Adrenal gland (tissue), 12 donors: ENCODE measurements around the gene PITRM1. TPM values are rescaled to one million over a fixed set of nuclear protein-coding genes. Genes with fewer than 3 reads are reported as not detected.
A peak's percentile ranks its signal among the peaks of the same experiment; 100 is the strongest.

Experiments used
- DNase-seq, 7 donors: peaks; one replicate each; pipeline ENCODE4 v3.0.0-alpha.2; 2019 to 2020
- H3K27ac ChIP-seq, 5 donors: fragments of 200-600 bp; sonication (generic) in 4 of 5; 1 replicate in 3 of 5; 2 replicates in 2 of 5; pipeline versions ENCODE4 v1.5.1 to v1.8.0; 2016 to 2020; ENCODE audit warnings: mild to moderate bottlenecking in 1 of 5
- H3K27me3 ChIP-seq: fragments of 200-600 bp; 2 replicates; pipeline ENCODE4 v1.8.0; 2021
- H3K36me3 ChIP-seq, 2 donors: fragments of 200-600 bp; replicated peaks in 1 of 2; 1 replicate in 1 of 2; 2 replicates in 1 of 2; pipeline versions ENCODE4 v1.5.1 to v1.8.0; 2018 to 2022
- H3K4me1 ChIP-seq, 2 donors: fragments of 200-600 bp; replicated peaks in 1 of 2; 1 replicate in 1 of 2; 2 replicates in 1 of 2; pipeline versions ENCODE4 v1.5.1 to v1.8.0; 2018 to 2021
- H3K4me3 ChIP-seq, 4 donors: fragments of 200-600 bp; sonication (generic) in 3 of 4; one replicate each; pipeline ENCODE4 v1.5.1; 2016 to 2018
- H3K9me3 ChIP-seq, 3 donors: fragments of 200-600 bp; sonication (generic) in 1 of 3; replicated peaks in 1 of 3; 1 replicate in 2 of 3; 2 replicates in 1 of 3; pipeline versions ENCODE4 v1.5.1 to v1.8.0; 2016 to 2021
- CTCF ChIP-seq, 6 experiments: fragments of 450-650 bp in 4 of 6; fragments of 200-600 bp in 2 of 6; sonication (generic) in 1 of 6; IDR thresholded peaks; 1 replicate in 5 of 6; 2 replicates in 1 of 6; pipeline versions ENCODE4 v1.5.1 to v1.8.0; 2016 to 2021; ENCODE audit warnings: antibody characterized with exemption in 6 of 6, mild to moderate bottlenecking in 2 of 6, moderate library complexity in 1 of 6
- POLR2A ChIP-seq, 2 donors: fragments of 450-650 bp; IDR thresholded peaks; one replicate each; pipeline ENCODE4 v1.6.1; 2017; ENCODE audit warnings: antibody characterized with exemption in 2 of 2, mild to moderate bottlenecking in 2 of 2, moderate library complexity in 1 of 2
- WGBS, 4 donors: extraction: QIAGEN DNeasy Blood & Tissue Kit in 2 of 4; methylation state at CpG; one replicate each; pipeline versions ENCODE4 v1.1.5 to v1.1.7; 2013 to 2017; 5-methylcytosine and 5-hydroxymethylcytosine counted together
- intact Hi-C, 2 donors: fragments of 100-400 bp; cut with DNase I; formaldehyde crosslinking; loops; one replicate each; pipeline versions ENCODE4 v1.14.1 to v1.15.0; 2022 to 2023
- polyA plus RNA-seq, 3 donors: library from polyadenylated mRNA; stranded (reverse); fragments of 200-250 nt in 2 of 3; fragments of 350-450 nt in 1 of 3; fragmentation: Illumina TruSeq in 1 of 3; extraction: RNeasy Lipid Tissue Mini Kit (QIAGEN cat#74804) in 1 of 3; gene quantifications; one replicate each; pipeline ENCODE4 v1.2.3, GENCODE V29; 2013 to 2014
- total RNA-seq, 9 donors: library from RNA; depleted of rRNA in 4 of 9; stranded (reverse); fragments of >200 nt in 4 of 9; fragments of 120-200 nt in 1 of 9; fragmentation: NEBNext Ultra II Directional in 1 of 9; extraction: Animal tissue kit (Norgen Biotek cat#: 25700) in 1 of 9; gene quantifications; one replicate each; pipeline versions ENCODE4 v1.1.0 to v1.2.4, GENCODE V29; 2013 to 2023
- donor health status: healthy with polysubstance abuse.
- donor health status: Bipolar disorder and iron deficiency.
- donor health status: DM: yes; HTN: yes; CAD: no.
- donor health status: DM: no; HTN: no; CAD: no.
- donor health status: DM: no; HTN: no; CAD: no.
- donor health status: DM: yes; HTN: yes; CAD: no.

PITRM1 gene
- total and polyA plus RNA-seq, 12 donors, result 83.0 to 204 (median 102) TPM

GRCh38 chr10:3129581-3130340 is 42.8 kb downstream of the PITRM1 start:
- no peak for DNase-seq
- TF ChIP-seq CTCF (IDR thresholded peaks at IDR 0.05), result no peak
- Histone ChIP-seq H3K27me3 (no peaks in the 10 kb centered on the region), H3K4me3 (no peak overlapping the region), H3K36me3 (peaks cover 0 to 9% of the 10 kb centered on the region in 2 donors), H3K4me1 (peaks cover 0 to 10% of the 10 kb centered on the region in 2 donors), H3K9me3 (no peaks in the 10 kb centered on the region), H3K27ac (no peak overlapping the region)
- intact Hi-C loops, result no loop called here
- WGBS, 4 donors, result 89 to 97% (median 95%) methylated on average over 14 to 40 of the region's 40 CpGs

- no peak for DNase-seq
- Histone ChIP-seq H3K36me3 (no peaks in the 10 kb centered on the region), H3K4me1 (peaks cover 0 to 10% of the 10 kb centered on the region in 2 donors), H3K27ac (no peak overlapping the region), H3K4me3 (no peak overlapping the region), H3K27me3 (no peaks in the 10 kb centered on the region), H3K9me3 (no peaks in the 10 kb centered on the region)
- no peak for TF ChIP-seq POLR2A (IDR thresholded peaks at IDR 0.05)
- intact Hi-C loops, result no loop called here
- 89 to 97% (median 94%) methylated on average over 18 to 24 of the region's 24 CpGs for WGBS, 4 donors
Observed at GRCh38 chr10:3128379-3129130, 44.0 kb downstream of the PITRM1 start.

DNA sequence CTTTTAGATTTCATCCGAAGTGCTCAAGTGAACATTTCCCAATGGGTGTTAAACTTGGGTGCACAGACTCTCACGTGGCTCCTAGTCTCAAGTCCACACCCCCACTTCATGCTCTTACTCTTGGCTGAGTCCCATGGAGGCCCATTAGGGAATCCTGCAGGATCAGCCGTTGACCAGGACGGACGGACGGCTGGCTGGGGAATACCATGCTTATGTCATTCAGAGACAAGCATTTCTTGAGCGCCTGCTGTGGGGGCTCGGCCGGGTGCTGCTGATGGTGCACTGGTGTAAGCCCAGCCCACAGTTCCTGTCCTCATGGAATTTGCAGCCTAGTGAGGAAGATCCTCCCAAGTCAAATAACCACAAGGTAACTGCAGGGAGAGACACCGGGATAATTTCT is 44.7 kb downstream of the PITRM1 start:
- intact Hi-C loops, result no loop called here
- 81 to 95% (median 86%) methylated on average over 2 to 10 of the region's 10 CpGs for WGBS, 4 donors
- no peak for DNase-seq
- peaks cover 0 to 10% of the 10 kb centered on the region in 2 donors for H3K4me1 ChIP-seq
- no peaks in the 10 kb centered on the region for H3K36me3 ChIP-seq
- no peaks in the 10 kb centered on the region for H3K9me3 ChIP-seq
- no peaks in the 10 kb centered on the region for H3K27me3 ChIP-seq
- no peak overlapping the region for H3K4me3 ChIP-seq
- no peak overlapping the region for H3K27ac ChIP-seq
- no peak for TF ChIP-seq CTCF (IDR thresholded peaks at IDR 0.05)
- TF ChIP-seq POLR2A (IDR thresholded peaks at IDR 0.05), result no peak

GRCh38 chr10:3126741-3127346 is 45.7 kb downstream of the PITRM1 start:
- Histone ChIP-seq H3K36me3 (no peaks in the 10 kb centered on the region), H3K9me3 (no peaks in the 10 kb centered on the region), H3K27me3 (no peaks in the 10 kb centered on the region), H3K4me1 (peaks cover 0 to 10% of the 10 kb centered on the region in 2 donors), H3K4me3 (no peak overlapping the region), H3K27ac (no peak overlapping the region)
- DNase-seq, result peak in 5 of 7 donors; percentile 32 to 82 (median 43)
- WGBS, 4 donors, result 40 to 70% (median 55%) methylated on average over 8 to 25 of the region's 25 CpGs
- TF ChIP-seq POLR2A (IDR thresholded peaks at IDR 0.05) (no peak), CTCF (IDR thresholded peaks at IDR 0.05) (no peak)
- intact Hi-C loops, result no loop called here
